GM18517 (cell line): ENCODE results near the gene KAT2B.
"Not testable (repeated sequence)": the region's sequence is repeated elsewhere in the genome, so short reads cannot be mapped to it uniquely, and the experiment has no call there.

ENCODE experiments used
- ATAC-seq: cut with Tn5 transposase; IDR thresholded peaks from one replicate; pipeline ENCODE4 v1.9.1; 2021; ENCODE audit warnings: mild to moderate bottlenecking, moderate library complexity; ENCODE audit not compliant: unreplicated experiment

Gene KAT2B

GRCh38 chr3:20041197-20041780 lies 1.0 kb downstream of the KAT2B start:
- peak; percentile 41 for ATAC-seq

- ATAC-seq = no peak
Observed at GRCh38 chr3:20042331-20042730, 2.1 kb downstream of the KAT2B start.

DNA sequence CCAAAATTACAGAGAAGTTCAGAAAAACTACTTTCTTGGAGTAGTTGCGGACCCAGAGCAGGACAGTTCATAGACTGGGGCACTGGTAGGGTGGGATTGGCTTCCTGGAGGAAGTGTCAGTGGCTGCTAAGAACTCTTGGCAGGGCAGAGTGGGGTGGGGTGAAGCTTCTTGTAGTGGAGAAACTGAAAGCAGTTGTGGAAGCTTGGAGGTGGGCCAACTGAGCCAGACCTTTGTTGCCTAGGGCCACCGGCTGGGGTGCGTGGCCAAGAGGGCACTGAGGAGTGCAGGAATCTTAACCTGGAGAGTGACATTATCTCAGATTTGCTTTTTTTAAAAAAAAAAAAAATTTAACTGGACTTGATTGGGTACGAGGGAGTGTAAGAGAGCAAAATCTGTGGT lies 3.1 kb downstream of the KAT2B start:
- peak; percentile 23 for ATAC-seq

GRCh38 chr3:20043825-20044224 lies 3.6 kb downstream of the KAT2B start:
- ATAC-seq = no peak

GRCh38 chr3:20045141-20045540 lies 4.9 kb downstream of the KAT2B start:
- not testable (repeated sequence) for ATAC-seq

DNA sequence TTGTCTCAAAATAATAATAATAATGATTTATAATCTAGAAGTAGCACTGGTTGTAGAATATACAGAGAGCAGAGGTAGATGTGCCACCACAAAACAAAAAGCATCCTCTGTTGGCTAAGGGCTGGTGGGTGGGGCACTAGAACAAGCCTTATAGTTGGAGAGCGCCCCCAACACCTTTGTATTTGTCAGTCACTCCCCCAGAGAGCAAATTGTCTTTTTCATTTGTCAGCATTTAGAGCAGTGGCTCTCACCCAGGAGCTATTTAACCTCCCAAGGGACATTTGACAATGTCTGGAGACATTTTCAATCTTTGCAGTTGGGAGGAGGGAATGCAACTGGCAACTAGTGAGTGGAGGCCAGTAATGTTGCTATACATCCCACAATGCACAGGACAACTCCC lies 6.3 kb downstream of the KAT2B start:
- ATAC-seq = no peak

GRCh38 chr3:20047341-20047779 lies 7.1 kb downstream of the KAT2B start:
- ATAC-seq = no peak

GRCh38 chr3:20047976-20048883 lies 8.0 kb downstream of the KAT2B start:
- peak; percentile 9 for ATAC-seq

GRCh38 chr3:20051123-20051806 lies 11.0 kb downstream of the KAT2B start:
- no peak for ATAC-seq

GRCh38 chr3:20052851-20053250 lies 12.6 kb downstream of the KAT2B start:
- ATAC-seq = no peak

- ATAC-seq = peak; percentile 84
Observed at GRCh38 chr3:20054549-20054987, 14.3 kb downstream of the KAT2B start.

DNA sequence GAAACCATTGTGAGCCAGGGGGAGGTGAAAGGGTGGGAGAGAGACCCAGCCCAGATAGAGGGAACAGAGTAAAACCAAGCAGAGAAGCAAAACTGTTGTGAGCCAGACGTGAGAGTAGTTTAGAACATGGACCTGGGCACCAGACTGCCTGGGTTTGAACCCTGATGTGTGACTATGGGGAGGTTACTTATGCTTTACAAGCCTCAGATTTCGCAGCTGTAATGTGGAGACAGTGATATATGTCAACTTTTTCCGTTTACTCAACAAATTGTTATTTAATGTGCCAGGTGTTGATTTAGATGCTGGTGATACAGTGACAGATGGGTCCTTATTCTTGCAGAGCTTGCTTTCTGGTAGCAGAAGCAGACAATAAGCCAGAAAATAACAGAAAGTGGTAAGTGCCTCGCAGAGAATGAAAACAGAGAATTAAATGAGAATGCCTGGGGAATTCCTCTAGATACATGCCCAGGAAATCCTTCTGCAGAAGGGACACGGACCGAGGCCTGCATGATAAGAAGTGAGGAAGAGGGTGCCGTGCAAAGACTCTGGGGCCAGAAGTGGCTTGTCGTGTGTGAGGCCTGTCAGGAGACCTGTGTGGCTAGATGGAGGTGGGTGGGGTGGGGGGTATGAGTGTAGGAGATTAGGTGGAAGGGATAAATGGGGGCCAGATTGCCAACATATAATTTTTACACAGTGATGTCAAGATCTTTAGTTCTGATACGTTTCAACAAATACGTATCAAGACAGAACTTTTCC lies 15.0 kb downstream of the KAT2B start:
- ATAC-seq = peak; percentile 11

GRCh38 chr3:20055842-20056241 lies 15.6 kb downstream of the KAT2B start:
- no peak for ATAC-seq

DNA sequence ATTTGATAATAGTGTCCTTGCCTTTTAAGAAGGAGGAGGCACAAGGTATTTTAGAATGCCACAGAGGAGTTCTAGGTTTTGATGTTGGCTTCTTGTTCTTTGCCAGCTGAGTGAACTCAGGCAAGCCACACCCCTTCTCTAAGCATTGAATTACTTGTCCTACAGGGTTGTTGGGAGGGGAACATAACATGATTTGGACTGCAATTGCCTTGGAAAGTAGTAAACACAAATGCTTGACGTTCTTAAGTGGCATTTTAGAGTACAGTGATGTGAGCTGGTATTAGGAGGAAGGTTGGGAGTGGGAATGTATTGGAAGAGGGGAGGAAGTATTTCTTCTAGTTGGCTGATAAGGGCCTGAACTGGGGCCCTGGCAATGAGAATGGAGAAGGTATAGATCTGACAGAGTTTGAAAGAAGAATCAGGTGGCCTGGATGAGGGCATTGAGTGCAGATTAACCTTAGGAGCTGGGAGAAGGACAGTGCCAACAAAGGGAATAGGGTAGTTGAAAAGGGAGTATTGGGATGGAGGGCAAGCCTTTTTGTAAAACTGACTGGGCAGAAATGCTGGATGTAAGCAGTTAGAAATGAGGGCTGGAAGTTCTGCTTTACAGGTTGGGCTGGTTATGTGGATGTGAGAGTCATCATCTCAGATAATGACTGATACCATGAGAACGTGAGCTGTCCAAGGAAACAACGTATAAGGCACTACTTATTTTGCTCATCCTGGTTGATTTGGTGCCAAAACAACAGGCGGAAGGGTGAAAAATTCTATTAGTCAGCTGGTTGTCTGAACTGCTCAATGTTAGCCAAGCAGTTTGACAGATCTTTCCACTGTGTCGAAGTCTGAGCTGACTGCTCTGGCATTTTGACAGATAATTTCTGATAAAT lies 16.7 kb downstream of the KAT2B start:
- no peak for ATAC-seq

- ATAC-seq = no peak
Observed at GRCh38 chr3:20057612-20058180, 17.4 kb downstream of the KAT2B start.

- ATAC-seq = no peak
Observed at GRCh38 chr3:20059929-20060328, 19.7 kb downstream of the KAT2B start.

DNA sequence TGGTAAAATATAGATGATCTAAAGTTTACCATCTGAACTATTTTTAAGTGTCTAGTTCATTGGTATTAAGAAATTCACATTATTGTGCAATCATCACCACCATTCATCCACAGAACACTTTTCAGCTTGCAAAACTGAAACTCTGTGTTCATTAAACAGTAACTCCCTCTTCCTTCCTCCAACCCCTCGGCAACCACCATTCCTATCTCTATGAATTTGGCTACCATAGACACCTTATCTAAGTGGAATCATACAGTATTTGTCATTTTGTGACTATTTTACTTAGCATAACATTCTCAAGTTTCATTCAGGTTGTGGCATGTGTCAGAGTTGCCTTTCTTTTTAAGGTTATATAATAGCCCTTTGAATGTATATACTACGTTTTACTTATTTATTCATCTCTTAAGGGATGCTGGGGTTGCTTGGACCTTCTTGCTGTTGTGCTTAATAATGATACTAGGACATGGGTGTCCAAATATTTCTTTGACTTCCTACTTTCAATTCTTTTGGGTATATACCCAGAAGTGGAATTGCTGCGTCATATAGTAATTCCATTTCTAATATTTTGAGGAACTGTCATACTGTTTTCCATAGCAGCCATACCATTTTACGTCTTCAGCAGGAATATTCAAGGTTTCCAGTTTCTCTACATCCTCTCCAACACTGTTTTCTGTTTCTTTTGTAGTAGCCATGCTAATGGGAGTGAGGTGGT lies 20.9 kb downstream of the KAT2B start:
- peak; percentile 81 for ATAC-seq

GRCh38 chr3:20062996-20063395 lies 22.8 kb downstream of the KAT2B start:
- ATAC-seq = no peak

DNA sequence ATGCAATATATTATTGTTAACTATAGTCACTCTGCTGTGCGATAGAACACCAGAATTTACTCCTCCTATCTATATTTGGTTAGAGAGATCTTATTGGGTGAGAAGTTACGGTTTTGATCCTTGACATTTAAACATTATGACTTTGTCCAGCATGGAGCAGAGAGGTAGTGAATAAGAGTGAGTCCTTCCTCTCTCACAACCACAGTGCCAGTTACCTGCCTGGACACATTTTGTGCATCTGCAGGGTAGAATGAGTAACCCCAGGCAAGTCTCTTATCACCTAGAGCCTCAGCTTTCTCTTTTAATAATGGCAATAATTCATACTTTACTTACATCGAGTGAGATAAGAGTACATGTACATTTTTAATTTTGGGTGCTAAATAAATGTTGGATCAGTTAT lies 24.1 kb downstream of the KAT2B start:
- ATAC-seq = no peak
